GM12874 (cell line): ENCODE results near the gene PKD2L1.
A peak's percentile ranks its signal among the peaks of the same experiment; 100 is the strongest.

Experiments
- CTCF ChIP-seq: IDR thresholded peaks from 2 replicates; pipeline ENCODE4 v1.5.1; 2011; ENCODE audit warnings: low read depth, mild to moderate bottlenecking, control low read depth, low read length, moderate library complexity; ENCODE audit not compliant: insufficient read depth

The PKD2L1 gene

GRCh38 chr10:100304414-100304813 is 25.6 kb downstream of the PKD2L1 start:
- TF ChIP-seq CTCF, result no peak

- peak; percentile 49; the same call in 1 of the 2 replicates for TF ChIP-seq CTCF
Measured at GRCh38 chr10:100303724-100304319, 26.2 kb downstream of the PKD2L1 start.

GRCh38 chr10:100297242-100297641 is 32.8 kb downstream of the PKD2L1 start:
- no peak for TF ChIP-seq CTCF

GRCh38 chr10:100293066-100293465 is 37.0 kb downstream of the PKD2L1 start:
- no peak for TF ChIP-seq CTCF

GRCh38 chr10:100291356-100291755 is 38.7 kb downstream of the PKD2L1 start:
- TF ChIP-seq CTCF, result no peak

- TF ChIP-seq CTCF, result no peak
Measured at GRCh38 chr10:100289641-100290040, 40.4 kb downstream of the PKD2L1 start.

GRCh38 chr10:100288196-100288595 is 41.8 kb downstream of the PKD2L1 start:
- no peak for TF ChIP-seq CTCF
